Activated T-cell treated with anti-CD3 and anti-CD28 coated beads, Interleukin-2, amount 50 U/mL, for 1 hour (primary cell): ENCODE data around the gene FOXD3.
"Not testable (repeated sequence)": the region's sequence is repeated elsewhere in the genome, so short reads cannot be mapped to it uniquely, and the experiment has no call there.

Source experiments
- DNase-seq: peaks from one replicate; pipeline ENCODE4 v3.0.0-alpha.2; 2020

Gene FOXD3

GRCh38 chr1:63321066-63321784, 1.1 kb upstream of the FOXD3 start:
- peak; percentile 28 for DNase-seq

GRCh38 chr1:63321785-63322113, 618 bp upstream of the FOXD3 start:
- DNase-seq = peak; percentile 21

DNA sequence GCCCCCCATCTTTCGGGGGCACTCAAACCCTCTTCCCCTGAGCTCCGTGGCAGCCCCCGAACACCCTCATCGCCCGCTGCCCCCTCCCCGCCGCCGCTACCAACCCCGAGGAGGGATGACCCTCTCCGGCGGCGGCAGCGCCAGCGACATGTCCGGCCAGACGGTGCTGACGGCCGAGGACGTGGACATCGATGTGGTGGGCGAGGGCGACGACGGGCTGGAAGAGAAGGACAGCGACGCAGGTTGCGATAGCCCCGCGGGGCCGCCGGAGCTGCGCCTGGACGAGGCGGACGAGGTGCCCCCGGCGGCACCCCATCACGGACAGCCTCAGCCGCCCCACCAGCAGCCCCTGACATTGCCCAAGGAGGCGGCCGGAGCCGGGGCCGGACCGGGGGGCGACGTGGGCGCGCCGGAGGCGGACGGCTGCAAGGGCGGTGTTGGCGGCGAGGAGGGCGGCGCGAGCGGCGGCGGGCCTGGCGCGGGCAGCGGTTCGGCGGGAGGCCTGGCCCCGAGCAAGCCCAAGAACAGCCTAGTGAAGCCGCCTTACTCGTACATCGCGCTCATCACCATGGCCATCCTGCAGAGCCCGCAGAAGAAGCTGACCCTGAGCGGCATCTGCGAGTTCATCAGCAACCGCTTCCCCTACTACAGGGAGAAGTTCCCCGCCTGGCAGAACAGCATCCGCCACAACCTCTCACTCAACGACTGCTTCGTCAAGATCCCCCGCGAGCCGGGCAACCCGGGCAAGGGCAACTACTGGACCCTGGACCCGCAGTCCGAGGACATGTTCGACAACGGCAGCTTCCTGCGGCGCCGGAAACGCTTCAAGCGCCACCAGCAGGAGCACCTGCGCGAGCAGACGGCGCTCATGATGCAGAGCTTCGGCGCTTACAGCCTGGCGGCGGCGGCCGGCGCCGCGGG, 837 bp downstream of the FOXD3 start:
- peak; percentile 66 for DNase-seq

GRCh38 chr1:63323865-63324778, 1.8 kb downstream of the FOXD3 start:
- peak; percentile 23 for DNase-seq

- DNase-seq = no peak
Observed at GRCh38 chr1:63324779-63325119, 2.4 kb downstream of the FOXD3 start.

GRCh38 chr1:63325279-63325985, 3.1 kb downstream of the FOXD3 start:
- DNase-seq = no peak

DNA sequence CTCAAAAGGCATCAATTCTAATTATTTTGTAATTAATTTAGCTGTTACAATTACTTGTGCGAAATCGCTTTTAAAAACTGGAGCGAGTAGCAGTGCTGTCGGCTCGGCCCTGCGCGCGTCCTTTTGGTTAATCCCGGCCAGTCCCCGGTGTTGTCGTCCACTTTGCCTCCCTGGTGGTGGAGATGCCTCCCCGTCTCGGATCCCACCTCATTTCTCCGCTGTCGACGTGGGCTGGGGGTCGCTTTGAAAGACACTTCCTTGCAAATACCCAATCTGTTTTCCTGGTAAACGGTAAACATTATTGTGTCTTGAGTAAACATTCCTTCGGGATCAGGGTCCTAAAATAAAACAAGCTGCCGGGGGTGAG, 3.7 kb downstream of the FOXD3 start:
- no peak for DNase-seq

- DNase-seq = no peak
Observed at GRCh38 chr1:63326473-63327380, 4.4 kb downstream of the FOXD3 start.

- peak; percentile 40 for DNase-seq
Observed at GRCh38 chr1:63327417-63328054, 5.2 kb downstream of the FOXD3 start.

- no peak for DNase-seq
Observed at GRCh38 chr1:63328122-63328521, 5.8 kb downstream of the FOXD3 start.

DNA sequence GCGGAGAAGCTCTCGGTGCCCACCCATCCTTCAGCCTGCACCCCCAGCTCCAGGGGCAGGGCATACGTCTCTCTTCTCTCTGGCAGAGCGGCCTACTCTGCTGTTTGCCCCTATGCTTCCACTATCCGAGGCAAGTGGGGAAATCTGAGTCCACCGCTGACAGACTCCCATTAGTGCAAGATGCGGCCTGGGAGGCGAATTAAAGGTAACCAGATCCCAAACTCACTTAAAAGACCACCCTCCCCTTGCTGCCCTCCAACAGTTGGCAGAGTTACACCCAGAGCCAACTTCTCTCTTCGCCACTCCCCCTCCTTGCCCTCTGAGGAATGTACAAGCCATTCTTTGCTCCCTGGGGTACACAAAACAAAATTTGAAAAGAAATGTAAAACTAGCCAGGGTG, 6.4 kb downstream of the FOXD3 start:
- DNase-seq = no peak

- peak; percentile 28 for DNase-seq
Observed at GRCh38 chr1:63329621-63330330, 7.4 kb downstream of the FOXD3 start.

DNA sequence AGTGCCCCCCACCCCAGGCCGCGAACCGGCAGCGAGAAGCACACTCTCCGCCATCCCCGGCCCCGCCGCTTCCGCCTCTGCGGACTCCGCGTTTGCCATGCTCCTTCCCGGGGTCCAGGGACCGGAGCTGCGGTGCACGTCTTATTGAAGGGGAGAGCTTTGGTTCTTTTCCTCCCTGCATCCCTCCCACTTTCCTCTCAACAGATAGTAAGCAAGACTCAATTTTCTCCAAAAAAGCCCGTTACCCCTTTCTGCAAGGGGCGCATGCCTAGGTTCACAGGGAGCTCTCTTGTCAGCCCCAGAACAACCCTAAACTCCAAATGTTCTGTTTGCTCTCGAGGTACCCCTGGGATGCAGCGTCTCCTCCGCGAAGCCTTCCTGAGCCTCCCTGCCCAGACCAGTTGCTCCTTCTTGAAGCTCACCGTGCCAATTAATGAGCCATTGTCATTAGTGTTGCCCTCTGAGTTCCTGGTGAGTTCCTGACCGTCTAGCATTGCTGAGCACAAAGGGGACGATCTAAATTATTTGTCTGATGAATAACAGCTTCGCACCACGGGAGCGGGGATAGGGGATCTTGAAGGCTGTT, 8.1 kb downstream of the FOXD3 start:
- DNase-seq = no peak

GRCh38 chr1:63342402-63342801, 20.0 kb downstream of the FOXD3 start:
- DNase-seq = no peak

DNA sequence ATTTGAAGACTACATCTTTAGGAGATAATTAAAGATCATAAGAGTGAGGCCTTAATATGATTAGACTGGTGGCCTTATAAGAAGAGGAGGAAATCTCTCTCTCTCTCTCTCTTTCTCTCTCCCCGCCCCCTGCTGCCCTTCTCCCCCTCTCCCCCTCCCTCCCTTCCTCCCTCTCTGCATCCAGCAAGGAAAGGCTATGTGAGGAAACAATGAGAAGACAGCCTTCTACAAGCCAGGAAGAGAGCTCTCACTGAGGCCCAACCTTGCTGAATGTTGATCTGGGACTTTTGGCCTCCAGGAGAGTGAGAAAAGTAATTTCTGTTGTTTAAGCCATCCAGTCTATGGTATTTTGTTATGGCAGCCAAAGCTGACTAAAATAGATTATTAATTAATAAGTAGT, 21.6 kb downstream of the FOXD3 start:
- DNase-seq = no peak

- DNase-seq = no peak
Observed at GRCh38 chr1:63350320-63350719, 28.0 kb downstream of the FOXD3 start.

- no peak for DNase-seq
Observed at GRCh38 chr1:63352736-63353135, 30.4 kb downstream of the FOXD3 start.

DNA sequence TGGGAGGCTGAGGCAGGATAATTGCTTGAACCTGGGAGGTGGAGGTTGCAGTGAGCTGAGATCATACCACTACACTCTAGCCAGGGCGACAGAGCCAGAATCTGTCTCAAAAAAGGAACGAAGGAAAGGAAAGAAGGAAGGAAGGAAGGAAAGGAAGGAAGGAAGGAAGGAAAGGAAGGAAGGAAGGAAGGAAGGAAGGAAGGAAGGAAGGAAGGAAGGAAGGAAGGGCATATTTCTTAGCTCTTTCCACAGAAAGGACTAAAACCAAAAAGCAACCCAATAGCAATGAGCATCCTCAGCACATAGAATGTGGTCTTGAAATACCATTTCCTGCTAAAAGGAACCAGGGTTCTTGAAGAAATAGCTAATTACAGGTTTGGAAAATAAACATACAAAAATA, 33.9 kb downstream of the FOXD3 start:
- DNase-seq = not testable (repeated sequence)

DNA sequence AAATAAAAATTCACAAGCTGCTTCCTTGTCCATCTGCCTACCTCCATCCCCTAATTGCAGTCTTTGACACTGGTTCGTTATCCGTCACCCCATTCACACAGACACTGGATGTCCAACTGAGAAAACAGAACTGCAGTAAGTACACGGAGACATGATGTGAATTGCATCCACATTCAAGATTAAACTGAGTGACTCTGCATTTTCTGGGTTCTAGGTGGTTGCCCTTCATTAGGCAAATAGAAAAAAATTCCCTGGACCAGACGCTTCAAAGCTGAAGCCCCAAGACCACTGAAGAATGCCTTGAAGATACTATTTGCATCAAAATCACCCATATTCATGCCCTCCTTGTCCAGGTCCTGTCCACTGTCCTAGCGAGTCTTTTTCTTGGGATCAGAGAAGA, 37.2 kb downstream of the FOXD3 start:
- DNase-seq = no peak

- no peak for DNase-seq
Observed at GRCh38 chr1:63362073-63362472, 39.7 kb downstream of the FOXD3 start.
